Tibial artery (tissue), 4 donors: ENCODE results near the gene ACSF2.

Experiments
- DNase-seq, 2 donors: peaks; one replicate each; pipeline ENCODE4 v3.0.0-alpha.2; 2019
- H3K27ac ChIP-seq, 2 donors: fragments of 200-600 bp; sonication (generic) in 1 of 2; 1 replicate in 1 of 2; 2 replicates in 1 of 2; pipeline ENCODE4 v1.5.1; 2018 to 2019; ENCODE audit warnings: mild to moderate bottlenecking in 1 of 2
- H3K27me3 ChIP-seq, 2 donors: fragments of 200-600 bp; sonication (generic) in 1 of 2; one replicate each; pipeline versions ENCODE4 v1.5.1 to v1.6.0; 2016 to 2019
- H3K36me3 ChIP-seq, 3 donors: fragments of 200-600 bp; sonication (generic) in 2 of 3; one replicate each; pipeline ENCODE4 v1.5.1; 2016 to 2019; ENCODE audit warnings: mild to moderate bottlenecking in 2 of 3
- H3K4me1 ChIP-seq, 4 donors: fragments of 200-600 bp; sonication (generic) in 2 of 4; 1 replicate in 3 of 4; 2 replicates in 1 of 4; pipeline ENCODE4 v1.5.1; 2016 to 2019
- H3K4me3 ChIP-seq, 2 donors: fragments of 200-600 bp; sonication (generic) in 1 of 2; 1 replicate in 1 of 2; 2 replicates in 1 of 2; pipeline ENCODE4 v1.5.1; 2018 to 2019; ENCODE audit warnings: mild to moderate bottlenecking in 2 of 2
- H3K9me3 ChIP-seq, 3 donors: fragments of 200-600 bp; sonication (generic) in 1 of 3; one replicate each; pipeline ENCODE4 v1.5.1; 2016 to 2019
- CTCF ChIP-seq, 2 experiments: fragments of 200-600 bp in 1 of 2; fragments of 450-650 bp in 1 of 2; IDR thresholded peaks; one replicate each; pipeline ENCODE4 v1.5.1; 2017 to 2019; ENCODE audit warnings: antibody characterized with exemption in 2 of 2, mild to moderate bottlenecking in 1 of 2, moderate library complexity in 1 of 2
- intact Hi-C: fragments of 100-400 bp; cut with DNase I; formaldehyde crosslinking; loops from one replicate; pipeline ENCODE4 v1.15.0; 2023; ENCODE audit warnings: low total_unique reads

Gene ACSF2

GRCh38 chr17:50445730-50446325 is 19.8 kb downstream of the ACSF2 start:
- H3K9me3 ChIP-seq: no peaks in the 10 kb centered on the region
- H3K27ac ChIP-seq: no peak overlapping the region
- intact Hi-C loops: no loop called here
- no peak for TF ChIP-seq CTCF (IDR thresholded peaks at IDR 0.05)
- DNase-seq: no peak
- peaks cover 0 to 7% (median 0%) of the 10 kb centered on the region in 3 donors for H3K36me3 ChIP-seq
- H3K4me1 ChIP-seq: peaks cover 0 to 14% (median 4%) of the 10 kb centered on the region in 4 donors
- no peaks in the 10 kb centered on the region for H3K27me3 ChIP-seq
- H3K4me3 ChIP-seq: no peak overlapping the region

GRCh38 chr17:50447870-50448595 is 22.0 kb downstream of the ACSF2 start:
- Histone ChIP-seq H3K27me3 (no peaks in the 10 kb centered on the region), H3K4me1 (peaks cover 0 to 8% (median 4%) of the 10 kb centered on the region in 4 donors), H3K9me3 (no peaks in the 10 kb centered on the region), H3K27ac (no peak overlapping the region), H3K36me3 (peaks cover 0 to 7% (median 0%) of the 10 kb centered on the region in 3 donors), H3K4me3 (no peak overlapping the region)
- no peak for TF ChIP-seq CTCF (IDR thresholded peaks at IDR 0.05)
- intact Hi-C loops: no loop called here
- no peak for DNase-seq

- no peak overlapping the region for H3K4me3 ChIP-seq
- no peaks in the 10 kb centered on the region for H3K27me3 ChIP-seq
- H3K36me3 ChIP-seq: peaks cover 0 to 7% (median 0%) of the 10 kb centered on the region in 3 donors
- H3K27ac ChIP-seq: no peak overlapping the region
- H3K4me1 ChIP-seq: peaks cover 0 to 3% (median under 1%) of the 10 kb centered on the region in 4 donors
- TF ChIP-seq CTCF (IDR thresholded peaks at IDR 0.05): no peak
- no peak for DNase-seq
- H3K9me3 ChIP-seq: no peaks in the 10 kb centered on the region
- intact Hi-C loops: no loop called here
Measured at GRCh38 chr17:50448643-50449042, 22.6 kb downstream of the ACSF2 start.

GRCh38 chr17:50451943-50452629 is 26.1 kb downstream of the ACSF2 start:
- peaks cover 0 to 7% (median 0%) of the 10 kb centered on the region in 3 donors for H3K36me3 ChIP-seq
- H3K4me3 ChIP-seq: no peak overlapping the region
- DNase-seq: no peak
- no peaks in the 10 kb centered on the region for H3K9me3 ChIP-seq
- intact Hi-C loops: no loop called here
- no peaks in the 10 kb centered on the region for H3K4me1 ChIP-seq
- TF ChIP-seq CTCF (IDR thresholded peaks at IDR 0.05): no peak
- H3K27ac ChIP-seq: no peak overlapping the region
- no peaks in the 10 kb centered on the region for H3K27me3 ChIP-seq

- DNase-seq: no peak
- no peaks in the 10 kb centered on the region for H3K27me3 ChIP-seq
- H3K27ac ChIP-seq: no peak overlapping the region
- no peak overlapping the region for H3K4me3 ChIP-seq
- H3K36me3 ChIP-seq: peaks cover 0 to 7% (median 0%) of the 10 kb centered on the region in 3 donors
- no peaks in the 10 kb centered on the region for H3K4me1 ChIP-seq
- TF ChIP-seq CTCF (IDR thresholded peaks at IDR 0.05): no peak
- no peaks in the 10 kb centered on the region for H3K9me3 ChIP-seq
- intact Hi-C loops: no loop called here
Measured at GRCh38 chr17:50452630-50453300, 26.7 kb downstream of the ACSF2 start.
